ENCODE data around the gene INTS4.

DNA sequence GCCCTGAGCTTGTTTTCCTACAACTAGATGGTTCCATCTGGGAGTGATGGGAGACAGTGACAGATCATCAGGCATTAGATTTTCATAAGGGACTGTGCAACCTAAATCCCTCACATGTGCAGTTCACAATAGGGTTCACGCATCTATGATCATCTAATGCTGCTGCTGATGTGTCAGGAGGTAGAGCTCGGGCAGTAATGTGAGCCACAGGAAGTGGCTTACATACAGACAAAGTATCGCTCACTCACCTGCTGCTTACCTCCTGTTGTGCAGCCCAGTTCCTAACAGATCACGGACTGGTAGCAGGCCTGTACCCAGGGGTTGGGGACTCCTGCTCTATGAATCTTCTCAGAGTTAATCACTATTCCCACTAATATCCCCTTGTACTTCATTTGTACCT is 161.2 kb downstream of the INTS4 start:
- TF ChIP-seq, protein P1, sequence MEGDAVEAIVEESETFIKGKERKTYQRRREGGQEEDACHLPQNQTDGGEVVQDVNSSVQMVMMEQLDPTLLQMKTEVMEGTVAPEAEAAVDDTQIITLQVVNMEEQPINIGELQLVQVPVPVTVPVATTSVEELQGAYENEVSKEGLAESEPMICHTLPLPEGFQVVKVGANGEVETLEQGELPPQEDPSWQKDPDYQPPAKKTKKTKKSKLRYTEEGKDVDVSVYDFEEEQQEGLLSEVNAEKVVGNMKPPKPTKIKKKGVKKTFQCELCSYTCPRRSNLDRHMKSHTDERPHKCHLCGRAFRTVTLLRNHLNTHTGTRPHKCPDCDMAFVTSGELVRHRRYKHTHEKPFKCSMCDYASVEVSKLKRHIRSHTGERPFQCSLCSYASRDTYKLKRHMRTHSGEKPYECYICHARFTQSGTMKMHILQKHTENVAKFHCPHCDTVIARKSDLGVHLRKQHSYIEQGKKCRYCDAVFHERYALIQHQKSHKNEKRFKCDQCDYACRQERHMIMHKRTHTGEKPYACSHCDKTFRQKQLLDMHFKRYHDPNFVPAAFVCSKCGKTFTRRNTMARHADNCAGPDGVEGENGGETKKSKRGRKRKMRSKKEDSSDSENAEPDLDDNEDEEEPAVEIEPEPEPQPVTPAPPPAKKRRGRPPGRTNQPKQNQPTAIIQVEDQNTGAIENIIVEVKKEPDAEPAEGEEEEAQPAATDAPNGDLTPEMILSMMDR (IDR thresholded peaks at IDR 0.05) = no peak
- TF ChIP-seq EZH2 (IDR thresholded peaks at IDR 0.05; ENCODE audit: borderline replicate concordance, insufficient read depth, low read depth, low read length, poor library complexity, severe bottlenecking) = no peak

Measured in B cell (primary cell).